Kidney capillary endothelial cell (primary cell): ENCODE measurements around the gene AK4.

ENCODE experiments used
- DNase-seq: peaks from one replicate; pipeline ENCODE4 v3.0.0-alpha.2; 2018; ENCODE audit warnings: low spot score

The AK4 gene

GRCh38 chr1:65278376-65279069 is 130.5 kb downstream of the AK4 start:
- no peak for DNase-seq

GRCh38 chr1:65279070-65279779 is 131.2 kb downstream of the AK4 start:
- no peak for DNase-seq
